GM12875 (cell line): ENCODE measurements around the gene UNC45A.
A peak's percentile ranks its signal among the peaks of the same experiment; 100 is the strongest.

ENCODE experiments used
- H3K4me3 ChIP-seq: one replicate; pipeline ENCODE4 v1.5.1; 2011; ENCODE audit warnings: low read depth, low read length, control low read depth
- CTCF ChIP-seq: IDR thresholded peaks from 2 replicates; pipeline ENCODE4 v1.5.1; 2011; ENCODE audit warnings: low read depth, mild to moderate bottlenecking, control low read depth, inconsistent platforms, low read length, moderate library complexity, borderline replicate concordance; ENCODE audit not compliant: insufficient read depth

UNC45A gene

GRCh38 chr15:90949979-90950675 is 15.0 kb downstream of the UNC45A start:
- TF ChIP-seq CTCF = no peak
- H3K4me3 ChIP-seq = no peak overlapping the region

- TF ChIP-seq CTCF = no peak
- no peak overlapping the region for H3K4me3 ChIP-seq
These were observed 15.6 kb downstream of the UNC45A start for GRCh38 chr15:90950676-90951075.

GRCh38 chr15:90952901-90953677 is 18.0 kb downstream of the UNC45A start:
- TF ChIP-seq CTCF = no peak

GRCh38 chr15:90953947-90954711 is 19.0 kb downstream of the UNC45A start:
- no peak overlapping the region for H3K4me3 ChIP-seq
- TF ChIP-seq CTCF = no peak

More at GRCh38 chr15:90952901-90953677, 18.0 kb downstream of the UNC45A start:
- no peak overlapping the region for H3K4me3 ChIP-seq

GRCh38 chr15:90954712-90955623 is 19.9 kb downstream of the UNC45A start, which contains the start of gene RCCD1:
RCCD1 (plus strand) TSS chr15:90954884; CDS start chr15:90956735, 1,851 bp downstream.
- peak within 1 kb of the TSS; percentile 70 for H3K4me3 ChIP-seq
- no peak for TF ChIP-seq CTCF

- TF ChIP-seq CTCF = no peak
- H3K4me3 ChIP-seq = peak overlapping the region; percentile 70
These were observed 20.7 kb downstream of the UNC45A start for GRCh38 chr15:90955624-90956273.
